Right lung (tissue), 5 donors: Measurements from ENCODE around the gene CYP2B6. TPM values are rescaled to one million over a fixed set of nuclear protein-coding genes. Genes with fewer than 3 reads are reported as not detected.
"Not testable (repeated sequence)": the region's sequence is repeated elsewhere in the genome, so short reads cannot be mapped to it uniquely, and the experiment has no call there.

Experiments used
- DNase-seq, 2 donors: peaks; one replicate each; pipeline ENCODE4 v3.0.0-alpha.2; 2013
- polyA plus RNA-seq, 5 donors: library from polyadenylated mRNA; unstranded; fragments of 120-200 nt; gene quantifications; one replicate each; pipeline versions ENCODE4 v1.2.1 to v1.2.3, GENCODE V29; 2013; ENCODE audit warnings: inconsistent platforms in 1 of 5, low replicate concordance in 1 of 5; ENCODE audit not compliant: insufficient read length in 5 of 5, insufficient read depth in 1 of 5

Gene CYP2B6
- polyA plus RNA-seq, 5 donors: 0.08 to 0.28 (median 0.19) TPM; not detected in 1

- DNase-seq: not testable (repeated sequence)
Measured at GRCh38 chr19:40980743-40981442, 10.2 kb upstream of the CYP2B6 start.

GRCh38 chr19:40981591-40981990 is 9.5 kb upstream of the CYP2B6 start:
- no peak for DNase-seq

- no peak for DNase-seq
Measured at GRCh38 chr19:40982594-40983101, 8.4 kb upstream of the CYP2B6 start.

GRCh38 chr19:40989453-40989852 is 1.6 kb upstream of the CYP2B6 start:
- DNase-seq: no peak

GRCh38 chr19:40995355-40995754 is 4.3 kb downstream of the CYP2B6 start:
- no peak for DNase-seq

GRCh38 chr19:40999018-40999417 is 7.9 kb downstream of the CYP2B6 start:
- DNase-seq: not testable (repeated sequence)

GRCh38 chr19:41000310-41000737 is 9.2 kb downstream of the CYP2B6 start:
- DNase-seq: no peak

- DNase-seq: no peak
Measured at GRCh38 chr19:41001243-41001971, 10.3 kb downstream of the CYP2B6 start.

GRCh38 chr19:41003656-41004055 is 12.6 kb downstream of the CYP2B6 start:
- not testable (repeated sequence) for DNase-seq

- DNase-seq: no peak
Measured at GRCh38 chr19:41009700-41010235, 18.7 kb downstream of the CYP2B6 start.

- DNase-seq: no peak
Measured at GRCh38 chr19:41013359-41013758, 22.3 kb downstream of the CYP2B6 start.

GRCh38 chr19:41014643-41015042 is 23.6 kb downstream of the CYP2B6 start:
- no peak for DNase-seq

GRCh38 chr19:41016488-41017071 is 25.5 kb downstream of the CYP2B6 start:
- DNase-seq: no peak

GRCh38 chr19:41018736-41019290 is 27.7 kb downstream of the CYP2B6 start:
- no peak for DNase-seq

GRCh38 chr19:41019346-41019745 is 28.3 kb downstream of the CYP2B6 start:
- no peak for DNase-seq

GRCh38 chr19:41023193-41023592 is 32.1 kb downstream of the CYP2B6 start:
- DNase-seq: no peak

- no peak for DNase-seq
Measured at GRCh38 chr19:41025411-41025810, 34.3 kb downstream of the CYP2B6 start.

- no peak for DNase-seq
Measured at GRCh38 chr19:41025871-41026270, 34.8 kb downstream of the CYP2B6 start.

GRCh38 chr19:41027273-41027967 is 36.3 kb downstream of the CYP2B6 start:
- DNase-seq: no peak

GRCh38 chr19:41029524-41030432 is 38.7 kb downstream of the CYP2B6 start:
- no peak for DNase-seq
